SK-N-SH (cell line): ENCODE results near the gene ETDB. TPM values are rescaled to one million over a fixed set of nuclear protein-coding genes. Genes with fewer than 3 reads are reported as not detected.

ENCODE experiments used
- CTCF ChIA-PET: fragments of 300-600, 350-600 bp; formaldehyde crosslinking; extraction: SDS; loops from one replicate; lab custom pipeline; 2021; lab: Yijun Ruan, JAX
- POLR2A ChIA-PET: fragments of 350-600 bp; sonication (Branson Sonifier 250); formaldehyde crosslinking; extraction: SDS; loops from one replicate; lab custom pipeline; 2020; ENCODE audit warnings: antibody characterized with exemption, inconsistent platforms; lab: Yijun Ruan, JAX
- DNase-seq: peaks from one replicate; pipeline ENCODE4 v3.0.0; 2012
- H2AFZ ChIP-seq: fragments of 200-600 bp; sonication (generic); 2 replicates; pipeline ENCODE4 v1.8.1; 2016; ENCODE audit warnings: antibody characterized with exemption, mild to moderate bottlenecking, low read depth
- H3F3A ChIP-seq: fragments of 200-600 bp; sonication (generic); replicated peaks from 2 replicates; pipeline ENCODE3; 2016; ENCODE audit warnings: antibody characterized with exemption, mild to moderate bottlenecking; ENCODE audit not compliant: insufficient read depth
- H3K27ac ChIP-seq, 2 experiments: fragments of 200-500 bp in 1 of 2; fragments of 200-600 bp in 1 of 2; sonication (Bioruptor generic) in 1 of 2; sonication (generic), shearing (Covaris generic) in 1 of 2; 2 replicates each; pipeline versions ENCODE4 v1.5.1 to v1.6.1; 2014 to 2016; ENCODE audit warnings: low read depth in 2 of 2, inconsistent platforms in 1 of 2, low read length in 1 of 2, mild to moderate bottlenecking in 1 of 2, mixed read lengths in 1 of 2
- H3K27me3 ChIP-seq: fragments of 200-600 bp; sonication (generic), shearing (Covaris generic); 2 replicates; pipeline ENCODE4 v1.6.1; 2016; ENCODE audit warnings: mixed run types; ENCODE audit not compliant: insufficient read depth
- H3K36me3 ChIP-seq, 2 experiments: fragments of 200-500 bp in 1 of 2; fragments of 200-600 bp in 1 of 2; sonication (Bioruptor generic) in 1 of 2; sonication (generic) in 1 of 2; replicated peaks in 1 of 2; 2 replicates each; pipeline versions ENCODE3 to v1.5.1; 2014 to 2016; ENCODE audit warnings: low read length in 1 of 2, mild to moderate bottlenecking in 1 of 2; ENCODE audit not compliant: insufficient read depth in 2 of 2, control insufficient read depth in 1 of 2
- H3K4me1 ChIP-seq, 2 experiments: fragments of 200-500 bp in 1 of 2; fragments of 200-600 bp in 1 of 2; sonication (Bioruptor generic) in 1 of 2; sonication (generic), shearing (Covaris generic) in 1 of 2; 2 replicates each; pipeline versions ENCODE4 v1.5.1 to v1.6.1; 2014 to 2016; ENCODE audit warnings: low read depth in 1 of 2, low read length in 1 of 2, mixed run types in 1 of 2; ENCODE audit not compliant: insufficient read depth in 2 of 2, control insufficient read depth in 1 of 2
- H3K4me2 ChIP-seq: fragments of 200-600 bp; sonication (generic), shearing (Covaris generic); 2 replicates; pipeline ENCODE4 v1.6.1; 2017; ENCODE audit warnings: mixed run types
- H3K4me3 ChIP-seq, 2 experiments: fragments of 200-500 bp in 1 of 2; fragments of 200-600 bp in 1 of 2; sonication (Bioruptor generic) in 1 of 2; sonication (generic), shearing (Covaris generic) in 1 of 2; 2 replicates each; pipeline versions ENCODE4 v1.5.1 to v1.8.1; 2014 to 2016; ENCODE audit warnings: low read depth in 2 of 2, inconsistent platforms in 1 of 2, low read length in 1 of 2, mild to moderate bottlenecking in 1 of 2, mixed read lengths in 1 of 2, moderate library complexity in 1 of 2
- H3K79me2 ChIP-seq: fragments of 200-600 bp; sonication (generic); 2 replicates; pipeline ENCODE4 v1.8.1; 2017; ENCODE audit warnings: mild to moderate bottlenecking; ENCODE audit not compliant: insufficient read depth
- H3K9ac ChIP-seq: fragments of 200-600 bp; sonication (generic); 2 replicates; pipeline ENCODE4 v1.6.1; 2017; ENCODE audit warnings: mixed run types
- H3K9me2 ChIP-seq: fragments of 200-600 bp; sonication (generic); 2 replicates; pipeline ENCODE4 v1.6.1; 2017; ENCODE audit warnings: mixed run types
- H3K9me3 ChIP-seq: fragments of 200-600 bp; sonication (generic); 2 replicates; pipeline ENCODE4 v1.6.1; 2017; ENCODE audit warnings: mixed run types, mild to moderate bottlenecking, moderate library complexity
- H4K20me1 ChIP-seq: fragments of 200-600 bp; sonication (generic); 2 replicates; pipeline ENCODE4 v1.6.1; 2017; ENCODE audit warnings: mild to moderate bottlenecking, mixed run types; ENCODE audit not compliant: insufficient read depth
- FOXJ3 ChIP-seq: sonication (generic); formaldehyde crosslinking; IDR thresholded peaks from 2 replicates; pipeline ENCODE4 v1.5.1; 2020; ENCODE audit warnings: mild to moderate bottlenecking, missing genetic modification reagents
- GATA2 ChIP-seq: sonication (generic); formaldehyde crosslinking; IDR thresholded peaks from 2 replicates; pipeline ENCODE4 v1.5.0; 2020; ENCODE audit warnings: mild to moderate bottlenecking, missing genetic modification reagents
- JUND ChIP-seq: IDR thresholded peaks from 2 replicates; pipeline ENCODE4 v1.4.0; 2012
- MEF2A ChIP-seq: IDR thresholded peaks from 2 replicates; pipeline ENCODE4 v1.4.0; 2012; ENCODE audit warnings: low read depth, borderline replicate concordance
- MXI1 ChIP-seq: IDR thresholded peaks from 2 replicates; pipeline ENCODE4 v1.6.1; 2012; ENCODE audit warnings: mild to moderate bottlenecking, low read depth, low read length, improper control_type of control experiment
- NFIC ChIP-seq: IDR thresholded peaks from 2 replicates; pipeline ENCODE4 v1.4.0; 2012; ENCODE audit warnings: borderline replicate concordance
- POLR2AphosphoS5 ChIP-seq: IDR thresholded peaks from 2 replicates; pipeline ENCODE4 v1.6.1; 2012; ENCODE audit warnings: low read depth, low read length
- RCOR1 ChIP-seq: fragments of 150-350 bp; IDR thresholded peaks from 2 replicates; pipeline ENCODE4 v1.6.1; 2017; ENCODE audit warnings: antibody characterized with exemption, low read length
- RXRA ChIP-seq: IDR thresholded peaks from 2 replicates; pipeline ENCODE4 v1.4.0; 2012; ENCODE audit warnings: low read depth, mild to moderate bottlenecking, borderline replicate concordance
- SIN3A ChIP-seq: IDR thresholded peaks from 2 replicates; pipeline ENCODE4 v1.6.1; 2012; ENCODE audit warnings: low read depth, mild to moderate bottlenecking, low read length, moderate library complexity, borderline replicate concordance
- TAF1 ChIP-seq: IDR thresholded peaks from 2 replicates; pipeline ENCODE4 v1.6.1; 2012; ENCODE audit warnings: low read depth, mild to moderate bottlenecking, low read length, moderate library complexity, borderline replicate concordance
- TCF12 ChIP-seq: IDR thresholded peaks from 2 replicates; pipeline ENCODE4 v1.4.0; 2012
- YY1 ChIP-seq: IDR thresholded peaks from 2 replicates; pipeline ENCODE4 v1.4.0; 2012; ENCODE audit warnings: low read depth, mild to moderate bottlenecking
- WGBS: methylation state at CpG from one replicate; pipeline ENCODE4 v1.1.6; 2017; ENCODE audit warnings: low lambda C conversion rate; 5-methylcytosine and 5-hydroxymethylcytosine counted together
- polyA plus RNA-seq, 3 experiments: library from polyadenylated mRNA; depleted of rRNA; stranded (reverse); fragments of >200 nt; gene quantifications; 2 replicates each; pipeline ENCODE4 v1.2.3, GENCODE V29; 2012
- TF ChIP-seq, protein P1 (sequence below): fragments of 150-350 bp; IDR thresholded peaks from 2 replicates; pipeline ENCODE4 v1.6.1; 2017; ENCODE audit warnings: antibody characterized with exemption, low read length, low read depth, borderline replicate concordance
- TF ChIP-seq, protein P2 (sequence below): IDR thresholded peaks from 2 replicates; pipeline ENCODE4; 2012
- TF ChIP-seq, protein P3 (sequence below): IDR thresholded peaks from 2 replicates; pipeline ENCODE4 v1.4.0; 2012; ENCODE audit warnings: low read depth, borderline replicate concordance
- TF ChIP-seq, protein P4 (sequence below): fragments of 150-350 bp; IDR thresholded peaks from 2 replicates; pipeline ENCODE4 v1.6.1; 2016; ENCODE audit warnings: mild to moderate bottlenecking, low read depth, low read length

ETDB gene
- polyA plus RNA-seq, 1 of the 3 experiments (the other 2 are of a cell fraction): not detected

DNA sequence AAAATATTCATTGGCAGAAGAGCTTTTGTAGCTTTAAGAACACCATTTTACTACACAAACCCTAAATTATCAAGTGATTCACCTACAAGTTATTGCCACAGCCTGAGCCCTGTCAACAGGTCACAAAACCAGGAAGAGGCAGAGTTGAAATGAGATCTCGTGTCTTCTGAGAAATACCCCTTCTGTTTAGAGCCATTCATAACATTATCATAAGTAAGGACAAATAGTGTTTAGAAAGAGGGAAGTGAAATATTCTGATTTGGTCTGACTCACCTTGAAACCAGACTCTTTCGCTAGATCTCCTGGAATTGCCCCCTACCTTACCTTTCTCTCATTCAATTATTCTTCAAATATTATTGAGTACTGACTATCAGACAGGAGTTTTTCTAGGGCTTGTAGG lies 5.9 kb downstream of the ETDB start:
- Histone ChIP-seq H3F3A (no peaks in the 10 kb centered on the region), H3K4me2 (no peak overlapping the region), H3K4me1 (no peaks in the 10 kb centered on the region), H3K9me3 (no peaks in the 10 kb centered on the region), H3K36me3 (no peaks in the 10 kb centered on the region), H3K4me3 (no peak overlapping the region), H3K27me3 (no peaks in the 10 kb centered on the region; the same call in 1 of the 2 replicates), H3K9ac (no peak overlapping the region), H3K9me2 (no peaks in the 10 kb centered on the region), H4K20me1 (no peaks in the 10 kb centered on the region), H3K79me2 (no peaks in the 10 kb centered on the region), H2AFZ (no peak overlapping the region), H3K27ac (no peak overlapping the region)
- POLR2A ChIA-PET: no interaction called here
- TF ChIP-seq RXRA: no peak
- no peak for TF ChIP-seq TCF12
- TF ChIP-seq MEF2A: no peak
- TF ChIP-seq, protein P1, sequence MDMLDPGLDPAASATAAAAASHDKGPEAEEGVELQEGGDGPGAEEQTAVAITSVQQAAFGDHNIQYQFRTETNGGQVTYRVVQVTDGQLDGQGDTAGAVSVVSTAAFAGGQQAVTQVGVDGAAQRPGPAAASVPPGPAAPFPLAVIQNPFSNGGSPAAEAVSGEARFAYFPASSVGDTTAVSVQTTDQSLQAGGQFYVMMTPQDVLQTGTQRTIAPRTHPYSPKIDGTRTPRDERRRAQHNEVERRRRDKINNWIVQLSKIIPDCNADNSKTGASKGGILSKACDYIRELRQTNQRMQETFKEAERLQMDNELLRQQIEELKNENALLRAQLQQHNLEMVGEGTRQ: no peak
- TF ChIP-seq JUND: no peak
- no peak for TF ChIP-seq NFIC
- TF ChIP-seq FOXJ3 (CRISPR knock-in tag): no peak
- no peak for TF ChIP-seq GATA2 (CRISPR knock-in tag)
- TF ChIP-seq YY1: no peak
- TF ChIP-seq, protein P2, sequence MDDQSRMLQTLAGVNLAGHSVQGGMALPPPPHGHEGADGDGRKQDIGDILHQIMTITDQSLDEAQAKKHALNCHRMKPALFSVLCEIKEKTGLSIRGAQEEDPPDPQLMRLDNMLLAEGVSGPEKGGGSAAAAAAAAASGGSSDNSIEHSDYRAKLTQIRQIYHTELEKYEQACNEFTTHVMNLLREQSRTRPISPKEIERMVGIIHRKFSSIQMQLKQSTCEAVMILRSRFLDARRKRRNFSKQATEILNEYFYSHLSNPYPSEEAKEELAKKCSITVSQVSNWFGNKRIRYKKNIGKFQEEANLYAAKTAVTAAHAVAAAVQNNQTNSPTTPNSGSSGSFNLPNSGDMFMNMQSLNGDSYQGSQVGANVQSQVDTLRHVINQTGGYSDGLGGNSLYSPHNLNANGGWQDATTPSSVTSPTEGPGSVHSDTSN: no peak
- TF ChIP-seq SIN3A: no peak
- TF ChIP-seq, protein P3, sequence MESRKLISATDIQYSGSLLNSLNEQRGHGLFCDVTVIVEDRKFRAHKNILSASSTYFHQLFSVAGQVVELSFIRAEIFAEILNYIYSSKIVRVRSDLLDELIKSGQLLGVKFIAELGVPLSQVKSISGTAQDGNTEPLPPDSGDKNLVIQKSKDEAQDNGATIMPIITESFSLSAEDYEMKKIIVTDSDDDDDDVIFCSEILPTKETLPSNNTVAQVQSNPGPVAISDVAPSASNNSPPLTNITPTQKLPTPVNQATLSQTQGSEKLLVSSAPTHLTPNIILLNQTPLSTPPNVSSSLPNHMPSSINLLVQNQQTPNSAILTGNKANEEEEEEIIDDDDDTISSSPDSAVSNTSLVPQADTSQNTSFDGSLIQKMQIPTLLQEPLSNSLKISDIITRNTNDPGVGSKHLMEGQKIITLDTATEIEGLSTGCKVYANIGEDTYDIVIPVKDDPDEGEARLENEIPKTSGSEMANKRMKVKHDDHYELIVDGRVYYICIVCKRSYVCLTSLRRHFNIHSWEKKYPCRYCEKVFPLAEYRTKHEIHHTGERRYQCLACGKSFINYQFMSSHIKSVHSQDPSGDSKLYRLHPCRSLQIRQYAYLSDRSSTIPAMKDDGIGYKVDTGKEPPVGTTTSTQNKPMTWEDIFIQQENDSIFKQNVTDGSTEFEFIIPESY: no peak
- TF ChIP-seq, protein P4, sequence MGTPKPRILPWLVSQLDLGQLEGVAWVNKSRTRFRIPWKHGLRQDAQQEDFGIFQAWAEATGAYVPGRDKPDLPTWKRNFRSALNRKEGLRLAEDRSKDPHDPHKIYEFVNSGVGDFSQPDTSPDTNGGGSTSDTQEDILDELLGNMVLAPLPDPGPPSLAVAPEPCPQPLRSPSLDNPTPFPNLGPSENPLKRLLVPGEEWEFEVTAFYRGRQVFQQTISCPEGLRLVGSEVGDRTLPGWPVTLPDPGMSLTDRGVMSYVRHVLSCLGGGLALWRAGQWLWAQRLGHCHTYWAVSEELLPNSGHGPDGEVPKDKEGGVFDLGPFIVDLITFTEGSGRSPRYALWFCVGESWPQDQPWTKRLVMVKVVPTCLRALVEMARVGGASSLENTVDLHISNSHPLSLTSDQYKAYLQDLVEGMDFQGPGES: no peak
- TF ChIP-seq TAF1: no peak
- no peak for TF ChIP-seq RCOR1
- no peak for TF ChIP-seq POLR2AphosphoS5
- no peak for TF ChIP-seq MXI1
- 43% methylated on average over 2 of the region's 2 CpGs for WGBS
- CTCF ChIA-PET: no interaction called here
- DNase-seq: no peak
